Mononuclear cell (primary cell): ENCODE measurements around the gene EMC8. TPM values are rescaled to one million over a fixed set of nuclear protein-coding genes. Genes with fewer than 3 reads are reported as not detected.
"Not testable (repeated sequence)": the region's sequence is repeated elsewhere in the genome, so short reads cannot be mapped to it uniquely, and the experiment has no call there.

ENCODE experiments used
- H3K27me3 ChIP-seq: 2 replicates; pipeline ENCODE4 v1.6.0; 2011; ENCODE audit warnings: low read length, control low read depth; ENCODE audit not compliant: insufficient read depth
- H3K4me1 ChIP-seq: 2 replicates; pipeline ENCODE4 v1.5.1; 2011; ENCODE audit warnings: mild to moderate bottlenecking, low read length, control low read depth; ENCODE audit not compliant: insufficient read depth
- H3K4me3 ChIP-seq: 2 replicates; pipeline ENCODE4 v1.5.1; 2011; ENCODE audit warnings: mild to moderate bottlenecking, low read length, moderate library complexity
- H3K9me3 ChIP-seq: 2 replicates; pipeline ENCODE4 v1.5.1; 2011; ENCODE audit warnings: low read depth, mild to moderate bottlenecking, control low read depth, low read length
- total RNA-seq: library from RNA; depleted of rRNA; stranded (reverse); fragments of >200 nt; gene quantifications from one replicate; pipeline ENCODE4 v1.2.3, GENCODE V29; 2012

Gene EMC8
- total RNA-seq, 1 donor = 18.4 TPM

DNA sequence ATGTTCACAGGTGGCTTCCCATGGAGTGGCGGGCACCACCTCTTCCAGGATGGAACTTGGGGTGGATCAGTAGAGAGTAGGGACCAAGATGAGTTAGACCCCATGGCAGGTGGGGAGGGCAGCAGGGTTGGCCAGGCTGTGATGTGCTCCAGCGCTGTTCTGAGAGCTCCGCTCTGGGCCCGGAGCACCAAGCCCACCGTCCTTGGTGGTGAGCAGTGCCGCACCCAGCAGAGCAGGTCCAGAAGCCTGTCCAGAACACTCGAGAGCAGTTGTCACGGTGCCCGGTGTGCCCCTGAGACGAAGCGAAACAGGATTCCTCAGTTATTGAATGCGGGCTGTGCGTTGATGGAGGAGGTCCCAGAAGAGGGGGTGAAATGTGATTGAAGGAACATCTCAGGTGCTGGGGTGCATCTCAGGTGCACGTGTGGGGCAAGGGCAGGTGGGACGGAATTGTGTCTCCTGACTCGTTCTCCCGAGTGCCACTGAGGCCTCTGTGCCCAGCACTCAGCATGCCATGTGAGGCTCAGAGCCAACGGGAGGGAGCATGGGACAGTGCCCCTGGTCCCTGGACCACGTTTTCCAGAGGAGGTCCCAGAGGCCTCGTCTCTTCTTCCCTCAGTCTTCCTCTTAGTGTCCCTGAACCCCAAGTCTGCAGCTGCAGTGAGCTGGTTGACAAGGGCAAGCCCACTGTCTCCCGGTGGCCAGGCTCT is 39.7 kb upstream of the EMC8 start:
- Histone ChIP-seq H3K4me3 (no peak overlapping the region), H3K4me1 (peaks cover 38% of the 10 kb centered on the region), H3K27me3 (no peaks in the 10 kb centered on the region), H3K9me3 (no peaks in the 10 kb centered on the region)

DNA sequence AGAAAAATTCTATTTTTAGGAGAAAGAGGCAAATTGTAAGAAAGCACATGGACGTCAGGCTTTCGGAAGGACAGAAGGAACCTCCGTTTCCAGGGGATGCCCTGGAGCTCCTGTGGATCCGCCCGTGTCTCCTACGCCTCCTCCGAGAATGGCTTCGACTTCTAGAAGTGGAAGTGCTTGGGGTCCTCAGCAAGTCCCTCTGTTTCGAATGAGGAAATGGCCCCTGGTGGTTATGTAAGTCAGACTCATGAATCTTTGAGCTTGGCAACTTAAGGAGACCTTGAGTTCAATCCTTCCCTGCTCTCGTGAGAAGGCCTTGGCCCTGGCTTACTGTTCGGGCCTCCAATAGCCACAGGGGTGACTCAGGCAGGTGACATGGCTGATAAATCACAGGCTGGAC is 39.0 kb upstream of the EMC8 start:
- Histone ChIP-seq H3K4me3 (no peak overlapping the region), H3K9me3 (no peaks in the 10 kb centered on the region), H3K4me1 (peaks cover 41% of the 10 kb centered on the region), H3K27me3 (no peaks in the 10 kb centered on the region)

DNA sequence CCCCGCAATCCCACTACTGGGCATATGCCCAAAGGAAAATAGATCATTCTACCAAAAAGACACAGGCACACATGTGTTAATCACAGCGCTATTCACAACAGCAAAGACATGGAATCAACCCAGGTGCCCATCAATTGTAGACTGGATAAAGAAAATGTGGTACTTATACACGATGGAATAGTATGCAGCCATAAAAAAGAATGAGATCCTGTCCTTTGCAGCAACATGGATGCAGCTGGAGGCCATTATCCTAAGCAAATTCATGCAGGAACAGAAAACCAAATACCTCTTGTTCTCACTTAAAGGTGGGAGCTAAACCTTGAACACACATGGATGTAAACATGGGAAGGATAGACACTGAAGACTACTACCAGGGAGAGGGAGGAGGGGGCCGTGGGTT is 38.3 kb upstream of the EMC8 start:
- H3K4me3 ChIP-seq, H3K9me3 ChIP-seq, H3K27me3 ChIP-seq: not testable (repeated sequence)
- peaks cover 47% of the 10 kb centered on the region for H3K4me1 ChIP-seq

DNA sequence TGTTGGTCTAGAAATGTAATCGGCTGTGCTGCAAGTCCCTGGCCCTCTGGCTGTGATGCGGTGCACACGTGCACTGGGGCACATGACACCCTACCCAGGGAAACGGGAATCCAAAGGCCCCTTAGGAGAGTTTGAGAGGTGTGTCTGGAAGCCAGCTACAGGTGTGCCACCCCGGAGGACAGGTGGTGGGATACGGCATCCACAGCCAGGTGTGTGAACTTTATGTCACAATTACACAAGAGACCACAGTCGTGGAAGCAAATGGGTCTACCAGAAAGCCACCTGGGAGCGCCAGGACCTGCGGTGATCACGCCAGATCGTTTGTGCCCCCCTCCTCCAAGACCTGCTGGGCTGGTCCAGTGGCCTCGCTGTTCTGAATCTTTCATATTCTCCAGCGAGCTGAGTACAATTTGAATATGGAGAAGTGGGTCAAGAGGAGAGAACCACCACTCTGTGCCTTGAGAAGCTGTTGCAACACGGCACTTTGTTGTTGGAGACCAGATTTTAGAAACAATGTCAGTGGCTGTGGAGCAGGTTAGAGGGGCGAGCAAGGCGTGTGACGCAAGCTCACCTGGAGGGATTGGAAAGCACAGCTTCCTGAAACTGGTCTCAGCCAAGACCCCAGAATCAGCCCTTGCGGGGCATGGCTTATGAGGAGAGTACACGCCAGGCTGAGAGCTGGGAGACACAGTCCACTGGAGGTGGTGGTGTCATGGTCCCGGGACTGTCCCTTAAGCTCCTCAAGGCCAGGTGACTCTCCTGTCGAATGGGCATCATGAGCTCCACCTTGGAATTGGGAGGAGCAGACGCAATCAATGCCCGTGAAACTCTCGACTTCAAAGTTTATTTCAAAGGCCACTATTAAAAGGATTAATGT is 37.6 kb upstream of the EMC8 start:
- no peak overlapping the region for H3K4me3 ChIP-seq
- H3K9me3 ChIP-seq = no peaks in the 10 kb centered on the region
- H3K4me1 ChIP-seq = peaks cover 47% of the 10 kb centered on the region
- peaks cover under 1% of the 10 kb centered on the region for H3K27me3 ChIP-seq

DNA sequence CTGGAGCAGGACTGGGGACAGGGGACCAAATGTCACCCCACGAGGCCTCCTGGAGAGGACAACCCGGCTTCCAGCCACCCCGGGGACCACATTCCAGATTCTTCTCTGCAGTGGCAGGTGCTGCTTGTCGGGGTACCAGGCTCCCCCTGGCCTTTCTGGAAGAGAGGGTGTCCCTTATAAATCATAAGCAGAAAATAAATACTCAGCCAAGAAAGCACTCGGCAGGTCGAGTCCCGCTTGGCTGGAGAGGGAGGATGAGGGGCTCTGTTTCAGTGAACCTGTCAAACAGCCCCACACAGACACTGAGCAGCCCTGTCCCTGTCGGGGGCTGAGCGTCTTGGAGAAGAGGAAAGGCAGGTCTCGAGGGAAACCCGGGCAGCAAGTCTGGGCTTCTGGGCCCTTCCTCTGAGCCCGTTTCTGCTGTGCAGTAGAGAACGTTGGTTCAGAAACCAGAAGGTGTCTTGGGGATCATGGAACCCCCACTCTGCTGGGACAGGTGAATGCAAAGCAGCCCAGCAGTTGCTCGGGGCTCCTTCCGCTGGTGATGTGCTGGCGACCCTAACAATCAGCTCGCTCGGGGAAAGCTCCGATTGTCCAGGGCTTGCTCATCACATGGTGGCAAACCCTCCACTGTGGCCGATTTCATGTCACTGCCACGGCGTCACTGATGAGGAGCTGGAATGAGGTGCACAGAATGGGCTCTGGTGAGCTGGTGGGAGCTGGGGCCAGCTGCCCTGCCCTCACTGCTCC is 36.8 kb upstream of the EMC8 start:
- H3K27me3 ChIP-seq = peaks cover 6% of the 10 kb centered on the region
- peaks cover 47% of the 10 kb centered on the region for H3K4me1 ChIP-seq
- H3K9me3 ChIP-seq = no peaks in the 10 kb centered on the region
- H3K4me3 ChIP-seq = no peak overlapping the region

DNA sequence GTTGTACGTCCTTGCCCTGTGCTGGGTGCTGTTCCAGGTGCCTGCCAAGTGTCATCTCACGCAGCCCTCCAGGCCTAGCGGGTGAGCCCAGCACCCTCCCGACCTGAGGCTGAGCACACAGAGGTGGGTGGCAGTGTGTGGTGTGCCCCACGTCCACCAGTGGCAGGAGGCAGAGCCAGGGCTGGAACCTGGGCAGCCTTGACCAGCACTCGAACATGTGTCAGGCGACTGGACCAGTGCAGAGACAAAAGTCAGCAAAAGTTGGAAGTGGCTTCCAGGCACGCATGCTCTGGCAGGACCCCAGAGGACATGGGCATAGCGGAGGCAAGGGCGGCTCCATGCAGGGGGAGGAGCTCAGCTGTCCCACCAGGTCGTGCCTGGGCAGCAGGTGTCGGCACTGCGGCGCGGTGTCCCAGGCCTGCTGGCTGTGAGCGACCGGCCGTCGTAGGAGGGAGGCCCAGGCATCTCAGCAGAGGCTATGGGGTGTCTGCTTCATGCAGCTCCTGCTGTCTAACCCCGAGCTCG is 35.9 kb upstream of the EMC8 start:
- Histone ChIP-seq H3K27me3 (peaks cover 6% of the 10 kb centered on the region), H3K4me3 (no peak overlapping the region), H3K4me1 (peaks cover 50% of the 10 kb centered on the region), H3K9me3 (no peaks in the 10 kb centered on the region)

DNA sequence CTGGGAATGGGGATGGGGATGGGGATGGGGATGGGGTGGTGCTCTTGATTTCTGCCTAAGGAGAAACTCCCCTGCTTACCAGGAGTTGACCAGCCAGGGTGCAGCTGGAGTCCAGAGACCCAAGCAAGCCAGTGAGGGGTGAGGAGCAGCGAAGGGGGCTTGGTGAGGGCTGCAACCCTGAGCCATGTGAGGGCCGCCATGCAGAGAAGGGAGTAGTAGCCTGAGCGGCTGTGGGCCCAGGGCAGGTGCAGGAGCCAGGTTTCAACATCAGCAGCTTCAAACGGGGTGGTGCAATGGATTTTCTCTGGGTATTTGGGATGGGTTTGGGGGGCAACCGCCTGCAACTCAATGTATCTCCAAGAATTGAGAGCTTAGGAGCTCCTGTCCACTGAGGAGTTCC is 35.4 kb upstream of the EMC8 start:
- Histone ChIP-seq H3K4me1 (peaks cover 51% of the 10 kb centered on the region), H3K4me3 (no peak overlapping the region), H3K27me3 (peaks cover 6% of the 10 kb centered on the region), H3K9me3 (no peaks in the 10 kb centered on the region)

DNA sequence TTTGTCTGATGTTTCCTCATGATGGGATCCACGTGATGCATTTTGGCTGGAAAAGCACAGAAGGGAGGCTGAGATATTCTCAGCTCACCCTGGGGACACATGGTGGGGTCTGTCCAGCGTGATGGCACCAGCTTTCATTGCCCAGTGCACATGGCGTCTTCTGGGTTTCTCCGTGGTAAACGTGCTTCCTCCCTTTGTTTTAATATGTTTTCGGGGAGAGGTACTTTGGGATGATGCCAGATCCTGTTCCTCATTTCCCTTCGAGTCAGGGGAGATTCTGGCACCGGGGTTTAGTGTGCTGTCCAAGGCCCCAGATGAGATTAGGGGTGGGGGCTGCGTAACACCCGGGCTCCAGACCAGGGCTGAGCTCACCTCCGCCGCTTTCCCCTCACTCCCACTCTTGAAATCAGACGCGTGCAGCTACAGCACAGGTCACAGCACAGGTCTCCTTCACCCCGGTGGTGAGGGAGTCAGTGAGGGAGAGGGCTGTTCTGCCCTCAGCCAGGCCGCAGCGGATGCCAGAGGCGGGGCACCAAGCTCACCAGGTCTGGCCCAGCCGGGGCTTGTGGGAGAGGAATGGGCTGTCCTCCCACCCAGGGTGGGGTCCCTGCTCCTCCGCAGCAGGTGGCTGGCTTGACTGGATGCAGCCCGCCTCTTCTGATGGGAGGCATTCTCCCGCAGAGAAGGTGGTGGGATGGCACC is 34.0 kb upstream of the EMC8 start:
- Histone ChIP-seq H3K9me3 (no peaks in the 10 kb centered on the region), H3K4me3 (no peak overlapping the region), H3K4me1 (peaks cover 49% of the 10 kb centered on the region), H3K27me3 (peaks cover 6% of the 10 kb centered on the region)

DNA sequence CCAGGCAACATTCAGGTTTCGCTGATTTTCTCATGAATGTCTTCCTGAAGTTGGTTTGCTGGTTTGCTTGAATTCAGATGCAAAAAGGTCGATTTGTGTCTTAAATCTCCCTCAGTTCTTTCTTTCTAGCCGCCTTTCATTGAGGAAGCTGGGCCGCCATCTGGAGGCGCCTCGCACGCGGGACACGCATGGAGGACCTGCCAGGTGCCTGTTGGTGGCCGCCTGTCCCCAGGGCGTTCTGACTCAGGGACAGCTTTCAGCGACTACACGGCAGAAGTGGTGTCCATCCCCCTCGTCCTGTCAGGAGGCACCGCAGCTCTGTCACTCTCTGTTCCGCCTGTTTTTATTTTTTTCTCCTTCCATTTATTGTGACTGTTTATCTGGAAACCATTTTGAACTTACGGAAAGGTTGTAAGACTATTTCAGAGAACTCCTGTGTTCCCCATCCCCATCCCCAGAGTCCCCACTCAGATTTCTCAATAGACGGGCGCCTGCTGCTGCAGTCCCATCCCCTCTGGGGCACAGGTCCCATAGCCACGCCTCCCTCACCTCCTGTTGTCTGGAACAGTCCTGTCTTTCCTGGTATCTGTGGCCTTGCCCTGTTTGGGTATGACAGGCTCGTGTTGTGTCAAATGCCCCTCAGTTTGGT is 33.4 kb upstream of the EMC8 start:
- Histone ChIP-seq H3K27me3 (peaks cover 6% of the 10 kb centered on the region), H3K4me3 (no peak overlapping the region), H3K4me1 (peaks cover 44% of the 10 kb centered on the region), H3K9me3 (no peaks in the 10 kb centered on the region)

DNA sequence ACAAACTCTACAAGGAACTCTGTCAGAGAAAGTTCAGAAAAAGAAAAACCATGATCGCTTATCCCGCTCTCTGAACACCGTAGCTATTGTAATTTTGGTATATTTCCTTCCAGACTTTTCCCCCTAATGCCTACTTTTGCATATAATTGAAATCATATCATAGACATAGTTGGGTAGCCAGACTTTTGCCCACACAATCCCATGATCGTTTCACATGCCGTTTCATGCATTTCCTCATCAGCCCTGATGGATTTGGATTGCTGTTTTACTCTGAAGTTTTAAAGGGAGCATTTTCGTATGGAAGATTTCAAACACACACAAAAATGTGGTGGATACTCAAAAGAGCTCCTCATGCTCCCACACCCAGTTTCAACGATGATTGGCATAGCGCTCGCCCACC is 31.5 kb upstream of the EMC8 start:
- Histone ChIP-seq H3K4me3 (no peak overlapping the region), H3K4me1 (peaks cover 30% of the 10 kb centered on the region), H3K27me3 (peaks cover 6% of the 10 kb centered on the region), H3K9me3 (no peaks in the 10 kb centered on the region)

DNA sequence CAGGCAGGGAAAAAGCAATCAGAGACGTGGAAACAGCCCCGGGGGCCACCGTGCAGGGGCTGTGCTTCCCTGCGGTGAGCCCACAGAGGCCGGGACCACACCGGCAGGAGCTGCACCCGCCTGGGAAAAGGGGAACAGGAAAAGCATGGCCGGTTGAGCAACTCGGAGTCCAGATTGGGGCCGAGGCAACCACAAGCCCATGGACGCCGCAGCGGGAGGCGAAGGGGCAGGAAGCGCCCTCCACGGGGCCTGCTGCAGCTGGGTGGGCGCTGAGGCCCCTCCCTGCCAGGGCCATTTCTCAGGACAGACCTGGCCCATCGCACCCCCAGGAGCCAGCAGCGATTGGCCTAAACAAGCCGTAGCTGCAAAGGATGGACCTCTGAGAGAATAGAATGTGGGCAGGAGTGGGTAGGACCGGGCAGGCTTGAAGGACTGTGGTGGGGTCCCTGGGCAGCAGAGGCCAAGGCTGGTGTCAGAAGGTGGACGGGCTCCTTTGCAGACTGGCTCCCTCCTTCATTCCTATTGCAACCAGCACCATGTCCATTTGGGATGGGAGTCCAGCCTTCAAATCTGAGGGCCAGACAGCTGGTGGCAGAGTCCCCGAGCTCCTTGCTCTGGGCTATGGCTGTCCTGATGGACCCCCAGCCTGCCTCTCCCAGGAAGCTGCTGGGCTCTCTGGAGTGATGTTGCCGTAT is 30.6 kb upstream of the EMC8 start:
- H3K27me3 ChIP-seq = peaks cover 6% of the 10 kb centered on the region
- H3K9me3 ChIP-seq = no peaks in the 10 kb centered on the region
- H3K4me1 ChIP-seq = peaks cover 30% of the 10 kb centered on the region
- H3K4me3 ChIP-seq = no peak overlapping the region

DNA sequence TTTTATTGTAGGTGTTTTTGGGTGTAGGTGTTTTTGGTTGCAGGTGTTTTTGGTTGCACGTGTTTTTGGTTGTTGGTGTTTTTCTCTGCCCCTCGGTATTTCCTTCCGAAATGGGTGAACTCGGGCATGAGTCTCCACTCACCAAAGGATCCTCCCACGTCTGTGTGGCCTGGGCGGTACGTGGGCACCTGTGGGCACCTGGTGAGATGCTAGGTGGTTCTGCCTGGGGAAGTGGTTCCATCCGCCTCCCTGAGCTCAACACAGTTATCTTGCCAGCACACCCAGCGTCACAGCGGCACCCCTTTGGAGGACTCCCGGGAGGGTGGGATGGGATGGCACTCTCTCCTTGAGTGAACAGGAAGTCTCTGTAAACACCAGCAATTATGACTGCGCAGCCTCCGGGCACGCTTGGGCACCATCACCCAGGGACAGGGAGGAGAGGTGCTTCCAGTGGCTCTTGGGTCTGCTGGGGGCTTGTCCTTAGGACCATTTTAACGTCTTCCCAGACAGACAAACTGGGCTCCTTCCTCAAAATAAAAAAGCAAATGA is 29.9 kb upstream of the EMC8 start:
- H3K27me3 ChIP-seq = peaks cover 6% of the 10 kb centered on the region
- H3K4me3 ChIP-seq = no peak overlapping the region
- no peaks in the 10 kb centered on the region for H3K9me3 ChIP-seq
- peaks cover 35% of the 10 kb centered on the region for H3K4me1 ChIP-seq

DNA sequence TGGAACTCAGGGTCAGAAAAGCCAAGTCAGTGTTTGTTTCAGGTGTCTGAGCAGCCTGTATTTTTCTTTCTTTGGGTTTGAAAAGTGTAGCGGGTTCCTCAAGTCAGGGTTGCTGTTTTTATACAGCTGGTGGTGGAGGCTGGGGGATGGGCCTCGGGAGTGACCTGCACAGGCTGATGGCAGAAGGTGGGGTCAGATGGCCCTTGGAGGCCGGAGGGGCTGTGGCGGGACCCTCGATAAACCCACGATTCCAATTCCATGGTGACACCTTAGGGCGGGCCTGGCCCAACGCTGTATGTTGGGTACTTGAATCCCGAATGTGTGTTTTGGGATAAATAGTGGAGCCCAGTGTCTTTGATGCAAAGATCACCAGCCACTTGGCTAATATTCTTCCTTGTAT is 28.8 kb upstream of the EMC8 start:
- Histone ChIP-seq H3K4me3 (no peak overlapping the region), H3K27me3 (peaks cover 6% of the 10 kb centered on the region), H3K4me1 (peaks cover 31% of the 10 kb centered on the region), H3K9me3 (no peaks in the 10 kb centered on the region)
